Activated T-helper 1 cell treated with anti-CD3 and anti-CD28 coated beads, Interleukin-2, amount 50 U/mL, for 16 hours (primary cell): ENCODE measurements around the gene VTI1A.
"Not testable (repeated sequence)": the region's sequence is repeated elsewhere in the genome, so short reads cannot be mapped to it uniquely, and the experiment has no call there.

ENCODE experiments used
- DNase-seq, 2 donors: peaks; one replicate each; pipeline ENCODE4 v3.0.0-alpha.2; 2020; ENCODE audit warnings: low read depth in 1 of 2, low spot score in 1 of 2

VTI1A gene

GRCh38 chr10:112851181-112851580 lies 404.2 kb downstream of the VTI1A start:
- DNase-seq, result no peak

DNA sequence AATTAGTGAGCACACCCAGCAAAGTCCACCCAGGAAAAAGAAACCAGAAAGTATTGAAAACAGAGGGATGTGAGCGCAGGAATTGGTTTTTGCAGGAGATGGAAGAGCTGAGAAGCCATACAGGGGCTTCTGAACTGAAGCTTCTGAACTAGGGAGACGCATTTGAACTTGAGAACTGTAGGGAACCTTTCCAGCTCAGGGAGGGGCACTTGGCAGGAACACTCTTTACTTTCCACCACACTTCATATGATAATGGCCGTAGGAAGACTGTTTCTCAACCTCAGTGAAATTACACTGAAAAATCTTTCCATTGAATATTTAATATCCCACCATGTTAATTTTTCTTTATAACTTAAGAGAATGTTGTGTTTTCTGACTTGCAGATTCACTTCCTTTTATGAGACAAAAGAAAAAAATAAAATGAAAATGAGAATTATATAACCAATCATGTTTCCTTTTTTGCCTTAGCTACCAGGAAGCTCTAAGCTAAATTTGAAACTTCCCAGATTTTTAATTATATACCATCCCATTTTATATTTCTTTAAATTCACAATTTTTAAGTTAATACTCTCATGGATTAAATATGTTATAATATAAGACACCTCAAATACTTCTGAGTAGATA lies 404.7 kb downstream of the VTI1A start:
- DNase-seq, result no peak

DNA sequence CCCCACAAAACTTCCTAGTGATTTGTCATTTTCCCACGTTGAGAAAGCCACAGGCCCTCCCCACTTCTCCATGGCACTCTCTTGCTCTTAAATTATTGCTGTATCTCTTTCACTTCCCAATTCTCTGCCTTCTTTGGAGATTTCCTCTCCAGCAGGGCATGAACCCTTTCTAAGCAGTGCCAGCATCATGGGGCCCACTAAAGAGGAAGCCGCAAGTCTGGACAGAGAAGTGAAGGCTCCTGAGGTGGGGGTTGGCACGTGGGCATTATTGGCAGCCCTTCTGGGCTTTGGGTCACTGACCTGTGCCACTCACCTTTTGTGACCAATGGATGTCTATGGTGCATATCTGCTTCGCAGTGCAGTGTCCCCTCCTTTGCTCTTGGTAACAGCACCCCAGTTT lies 405.3 kb downstream of the VTI1A start:
- DNase-seq, result no peak

DNA sequence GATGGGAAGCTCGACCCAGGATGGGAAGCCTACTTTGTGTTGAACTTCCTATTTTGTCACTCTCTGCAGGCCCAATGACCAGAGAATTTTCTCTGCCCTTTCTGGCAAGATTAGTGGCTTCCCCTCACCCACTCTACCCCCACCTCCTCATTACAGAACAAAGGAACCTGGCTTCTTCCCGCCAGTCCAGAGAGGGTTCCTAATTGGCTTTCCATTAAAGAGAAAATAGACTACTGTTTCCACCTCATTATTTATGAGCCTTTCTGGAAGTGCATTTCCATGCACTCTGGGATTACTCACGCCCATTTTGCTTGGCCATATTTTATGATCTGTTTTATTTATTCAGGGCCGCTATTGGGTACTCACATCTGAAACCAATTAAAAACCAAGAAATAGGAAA lies 408.1 kb downstream of the VTI1A start:
- DNase-seq, result no peak

- DNase-seq, result no peak
Observed at GRCh38 chr10:112857493-112857892, 410.5 kb downstream of the VTI1A start.

GRCh38 chr10:112858986-112859651 lies 412.1 kb downstream of the VTI1A start:
- no peak for DNase-seq

GRCh38 chr10:112859793-112860192 lies 412.8 kb downstream of the VTI1A start:
- DNase-seq, result no peak

DNA sequence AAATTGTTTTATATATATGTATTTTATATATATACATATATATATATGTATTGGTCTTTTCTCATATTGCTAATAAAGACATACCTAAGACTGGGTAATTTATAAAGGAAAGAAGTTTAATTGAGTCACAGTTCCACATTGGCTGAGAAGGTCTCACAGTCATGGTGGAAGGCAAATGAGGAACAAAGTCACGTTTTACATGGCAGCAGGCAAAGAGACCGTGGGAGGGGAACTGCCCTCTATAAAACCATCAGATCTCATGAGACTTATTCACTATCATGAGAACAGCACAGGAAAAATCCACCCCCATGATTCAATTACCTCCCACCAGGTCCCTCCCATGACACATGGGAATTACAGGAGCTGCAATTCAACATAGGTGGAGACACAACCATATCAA lies 416.4 kb downstream of the VTI1A start:
- DNase-seq, result not testable (repeated sequence)
